B cell (primary cell): ENCODE measurements around the gene SH3YL1. TPM values are rescaled to one million over a fixed set of nuclear protein-coding genes. Genes with fewer than 3 reads are reported as not detected.

Experiments
- ATAC-seq: fragments of 200-7000 bp; cut with Tn5 transposase; one replicate; pipeline ENCODE4 v1.10.0; 2021; ENCODE audit warnings: low read depth, mild to moderate bottlenecking, moderate number of reproducible peaks, moderate library complexity
- CTCF ChIA-PET: fragments of 350-600 bp; sonication (Branson Sonifier 250); formaldehyde crosslinking; loops from one replicate; lab custom pipeline; 2021; ENCODE audit warnings: antibody characterized with exemption, inconsistent platforms; lab: Charles Lee
- POLR2A ChIA-PET: fragments of 350-600 bp; sonication (Branson Sonifier 250); formaldehyde crosslinking; loops from one replicate; lab custom pipeline; 2021; ENCODE audit warnings: antibody characterized with exemption; lab: Charles Lee
- DNase-seq: peaks from one replicate; pipeline ENCODE4 v3.0.0; 2013
- H2AFZ ChIP-seq: 2 replicates; pipeline ENCODE4 v1.6.1; 2012; ENCODE audit warnings: mild to moderate bottlenecking, low read depth, low read length; ENCODE audit not compliant: insufficient read depth, poor library complexity, severe bottlenecking
- H3K27ac ChIP-seq, 2 donors: 1 replicate in 1 of 2; 2 replicates in 1 of 2; pipeline ENCODE4 v1.5.1; 2012 to 2013; ENCODE audit warnings: low read length in 2 of 2, mild to moderate bottlenecking in 2 of 2, moderate library complexity in 1 of 2
- H3K27me3 ChIP-seq, 4 experiments: fragments of 200-600 bp in 1 of 4; sonication (generic) in 1 of 4; replicated peaks in 1 of 4; 1 replicate in 2 of 4; 2 replicates in 2 of 4; pipeline versions ENCODE4 v1.6.1 to v1.7.0; 2013 to 2016; ENCODE audit warnings: low read length in 3 of 4, mild to moderate bottlenecking in 2 of 4, mixed read lengths in 1 of 4, moderate library complexity in 1 of 4; ENCODE audit not compliant: insufficient read depth in 4 of 4, control insufficient read depth in 3 of 4; ENCODE audit errors: control extremely low read depth in 1 of 4
- H3K36me3 ChIP-seq, 2 experiments: replicated peaks in 1 of 2; 1 replicate in 1 of 2; 2 replicates in 1 of 2; pipeline versions ENCODE4 v1.6.1 to v1.7.1; 2013; ENCODE audit warnings: low read length in 1 of 2; ENCODE audit not compliant: insufficient read depth in 2 of 2, control insufficient read depth in 1 of 2; ENCODE audit errors: control extremely low read depth in 1 of 2, extremely low read depth in 1 of 2
- H3K4me1 ChIP-seq, 2 donors: fragments of 200-600 bp in 1 of 2; sonication (generic) in 1 of 2; 1 replicate in 1 of 2; 2 replicates in 1 of 2; pipeline versions ENCODE4 v1.5.1 to v1.6.1; 2013 to 2017; ENCODE audit warnings: low read length in 2 of 2; ENCODE audit not compliant: control insufficient read depth in 2 of 2, insufficient read depth in 2 of 2
- H3K4me2 ChIP-seq: replicated peaks from 2 replicates; pipeline ENCODE3; 2012; ENCODE audit warnings: mild to moderate bottlenecking, low read depth, low read length; ENCODE audit not compliant: poor library complexity, severe bottlenecking
- H3K4me3 ChIP-seq, 5 experiments: fragments of 200-600 bp in 1 of 5; sonication (generic) in 1 of 5; 1 replicate in 3 of 5; 2 replicates in 2 of 5; pipeline versions ENCODE4 v1.5.1 to v1.7.0; 2011 to 2016; ENCODE audit warnings: low read length in 4 of 5, mild to moderate bottlenecking in 4 of 5, low read depth in 2 of 5, control low read depth in 1 of 5, moderate library complexity in 1 of 5; ENCODE audit not compliant: insufficient read depth in 1 of 5; ENCODE audit errors: control extremely low read depth in 1 of 5, extremely low read depth in 1 of 5
- H3K79me2 ChIP-seq: fragments of 200-600 bp; sonication (generic); one replicate; pipeline ENCODE4 v1.6.0; 2016; ENCODE audit warnings: low read length; ENCODE audit not compliant: control insufficient read depth, insufficient read depth
- H3K9ac ChIP-seq: fragments of 200-600 bp; sonication (generic); 2 replicates; pipeline ENCODE4 v1.6.1; 2017; ENCODE audit warnings: mild to moderate bottlenecking, low read length, moderate library complexity
- H3K9me3 ChIP-seq, 3 donors: one replicate each; pipeline versions ENCODE4 v1.6.1 to v1.7.1; 2013; ENCODE audit warnings: low read length in 2 of 3; ENCODE audit not compliant: control insufficient read depth in 2 of 3, insufficient read depth in 1 of 3; ENCODE audit errors: control extremely low read depth in 1 of 3
- H4K20me1 ChIP-seq: 2 replicates; pipeline ENCODE4 v1.6.0; 2012; ENCODE audit warnings: mild to moderate bottlenecking, low read length; ENCODE audit not compliant: insufficient read depth, control insufficient read depth, poor library complexity, severe bottlenecking
- H3K27ac Mint-ChIP-seq: one replicate; pipeline ENCODE4 v1.8.0; 2021; ENCODE audit warnings: mixed read lengths
- H3K27me3 Mint-ChIP-seq: one replicate; pipeline ENCODE4 v1.8.0; 2021; ENCODE audit warnings: mixed read lengths
- H3K4me1 Mint-ChIP-seq: one replicate; pipeline ENCODE4 v1.8.0; 2021; ENCODE audit warnings: mixed read lengths
- H3K4me3 Mint-ChIP-seq: one replicate; pipeline ENCODE4 v1.8.0; 2021; ENCODE audit warnings: mixed read lengths
- H3K9me3 Mint-ChIP-seq: one replicate; pipeline ENCODE4 v1.8.0; 2022; ENCODE audit warnings: mixed read lengths; ENCODE audit not compliant: insufficient read depth
- CTCF ChIP-seq: fragments of 200-600 bp; IDR thresholded peaks from one replicate; pipeline ENCODE4 v1.8.0; 2022; ENCODE audit warnings: antibody characterized with exemption, mild to moderate bottlenecking
- EZH2 ChIP-seq: IDR thresholded peaks from 2 replicates; pipeline ENCODE4 v1.6.1; 2012; ENCODE audit warnings: borderline replicate concordance, low read depth, mild to moderate bottlenecking, moderate library complexity, low read length; ENCODE audit not compliant: insufficient read depth, poor library complexity, severe bottlenecking
- WGBS: methylation state at CpG from one replicate; pipeline ENCODE4 v1.1.5; 2013; ENCODE audit warnings: missing lambda C conversion rate; ENCODE audit not compliant: insufficient coverage; 5-methylcytosine and 5-hydroxymethylcytosine counted together
- intact Hi-C: fragments of 100-400 bp; cut with micrococcal nuclease; formaldehyde crosslinking; loops from one replicate; pipeline ENCODE4 v1.10.0; 2022
- polyA plus RNA-seq: library from polyadenylated mRNA; depleted of rRNA; stranded (reverse); fragments of >200 nt; gene quantifications from 2 replicates; pipeline ENCODE4 v1.2.3, GENCODE V29; 2012
- total RNA-seq, 2 donors: library from RNA; stranded (reverse); fragments of 120-200 nt in 1 of 2; gene quantifications; 1 replicate in 1 of 2; 2 replicates in 1 of 2; pipeline versions ENCODE4 v1.2.3 to v1.2.4, GENCODE V29; 2013 to 2022

Gene SH3YL1
- total and polyA plus RNA-seq, 2 donors (not counting 1 experiment from before 2014, with no cell fraction given) = 33.2 to 48.4 TPM

- Histone ChIP-seq H3K9me3 (peaks cover 0 to 7% (median 0%) of the 10 kb centered on the region in 3 donors), H3K79me2 (no peaks in the 10 kb centered on the region), H3K36me3 (no peaks in the 10 kb centered on the region), H3K4me3 (peak overlapping the region in 4 of 5 experiments; percentile 10 to 50 (median 36)), H2AFZ (peak overlapping the region; percentile 42), H3K27ac (no peak overlapping the region), H3K27me3 (peaks cover 0 to 28% (median 19%) of the 10 kb centered on the region in 4 experiments), H4K20me1 (peaks cover 4% of the 10 kb centered on the region), H3K9ac (peak overlapping the region; percentile 50), H3K4me1 (peaks cover 13 to 20% of the 10 kb centered on the region in 2 donors), H3K4me2 (peak overlapping the region; percentile 71)
- TF ChIP-seq CTCF = no peak
- TF ChIP-seq EZH2 = no peak
- no peaks in the 10 kb centered on the region for H3K9me3 Mint-ChIP-seq
- H3K4me1 Mint-ChIP-seq = peaks cover 13% of the 10 kb centered on the region
- peak overlapping the region; percentile 23 for H3K4me3 Mint-ChIP-seq
- H3K27me3 Mint-ChIP-seq = peaks cover 26% of the 10 kb centered on the region
- DNase-seq (peak; percentile 28), ATAC-seq (no peak)
- 5% methylated on average over 13 of the region's 42 CpGs for WGBS
- ChIA-PET POLR2A (interaction anchor here (0.6 kb wide), 1 partner anchor 22 kb away, joined by 6 read pairs; no protein-coding TSS in a partner anchor), CTCF (interaction anchor here (1.1 kb wide), 1 partner anchor 42 kb away, joined by 5 read pairs; no protein-coding TSS in a partner anchor)
- intact Hi-C loops = no loop called here
- H3K27ac Mint-ChIP-seq = no peak overlapping the region
Measured at GRCh38 chr2:288758-289361, 25.0 kb upstream of the SH3YL1 start.
